Esophagus squamous epithelium (tissue), 5 donors: Measurements from ENCODE around the gene CXCR3. TPM values are rescaled to one million over a fixed set of nuclear protein-coding genes. Genes with fewer than 3 reads are reported as not detected.
"Not testable (repeated sequence)": the region's sequence is repeated elsewhere in the genome, so short reads cannot be mapped to it uniquely, and the experiment has no call there.

Experiments
- DNase-seq: peaks from one replicate; lab custom pipeline; 2025; lab: John Stamatoyannopoulos, UW
- H3K27ac ChIP-seq, 4 donors: fragments of 200-600 bp; sonication (generic); one replicate each; pipeline ENCODE4 v1.5.1; 2016 to 2019; ENCODE audit warnings: mild to moderate bottlenecking in 1 of 4
- H3K27me3 ChIP-seq, 4 donors: fragments of 200-600 bp; sonication (generic); 1 replicate in 3 of 4; 2 replicates in 1 of 4; pipeline versions ENCODE4 v1.5.1 to v1.6.0; 2017 to 2021; ENCODE audit warnings: antibody characterized with exemption in 1 of 4
- H3K36me3 ChIP-seq, 3 donors: fragments of 200-600 bp; sonication (generic); one replicate each; pipeline ENCODE4 v1.5.1; 2016 to 2019
- H3K4me1 ChIP-seq, 3 donors: fragments of 200-600 bp; sonication (generic); one replicate each; pipeline ENCODE4 v1.5.1; 2017 to 2019
- H3K4me3 ChIP-seq, 4 donors: fragments of 200-600 bp; sonication (generic); 1 replicate in 3 of 4; 2 replicates in 1 of 4; pipeline ENCODE4 v1.5.1; 2016 to 2019; ENCODE audit warnings: mild to moderate bottlenecking in 2 of 4, moderate library complexity in 1 of 4
- H3K9me3 ChIP-seq, 3 donors: fragments of 200-600 bp; sonication (generic); one replicate each; pipeline ENCODE4 v1.5.1; 2016 to 2019
- POLR2A ChIP-seq, 4 donors: fragments of 450-650 bp; IDR thresholded peaks; one replicate each; pipeline ENCODE4 v1.6.1; 2017; ENCODE audit warnings: antibody characterized with exemption in 4 of 4, mild to moderate bottlenecking in 4 of 4, moderate library complexity in 3 of 4
- WGBS, 2 donors: methylation state at CpG; one replicate each; pipeline ENCODE4 v1.1.5; 2018; 5-methylcytosine and 5-hydroxymethylcytosine counted together
- intact Hi-C: fragments of 100-400 bp; cut with DNase I; formaldehyde crosslinking; loops from one replicate; pipeline ENCODE4 v1.15.0; 2022
- total RNA-seq, 4 donors: library from RNA; depleted of rRNA; stranded (reverse); fragments of >200 nt; gene quantifications; one replicate each; pipeline ENCODE4 v1.1.0, GENCODE V29; 2016
- TF ChIP-seq, protein P1 (sequence below), 6 experiments: fragments of 450-650 bp in 4 of 6; fragments of 200-600 bp in 2 of 6; sonication (generic) in 2 of 6; IDR thresholded peaks; one replicate each; pipeline ENCODE4 v1.5.1; 2016 to 2019; ENCODE audit warnings: antibody characterized with exemption in 6 of 6, mild to moderate bottlenecking in 4 of 6, moderate library complexity in 4 of 6
- donor health status: DM: yes; HTN: yes; CAD: no.

The CXCR3 gene
- total RNA-seq, 4 donors from 2014 or later = 1.3 TPM; not detected in 3

DNA sequence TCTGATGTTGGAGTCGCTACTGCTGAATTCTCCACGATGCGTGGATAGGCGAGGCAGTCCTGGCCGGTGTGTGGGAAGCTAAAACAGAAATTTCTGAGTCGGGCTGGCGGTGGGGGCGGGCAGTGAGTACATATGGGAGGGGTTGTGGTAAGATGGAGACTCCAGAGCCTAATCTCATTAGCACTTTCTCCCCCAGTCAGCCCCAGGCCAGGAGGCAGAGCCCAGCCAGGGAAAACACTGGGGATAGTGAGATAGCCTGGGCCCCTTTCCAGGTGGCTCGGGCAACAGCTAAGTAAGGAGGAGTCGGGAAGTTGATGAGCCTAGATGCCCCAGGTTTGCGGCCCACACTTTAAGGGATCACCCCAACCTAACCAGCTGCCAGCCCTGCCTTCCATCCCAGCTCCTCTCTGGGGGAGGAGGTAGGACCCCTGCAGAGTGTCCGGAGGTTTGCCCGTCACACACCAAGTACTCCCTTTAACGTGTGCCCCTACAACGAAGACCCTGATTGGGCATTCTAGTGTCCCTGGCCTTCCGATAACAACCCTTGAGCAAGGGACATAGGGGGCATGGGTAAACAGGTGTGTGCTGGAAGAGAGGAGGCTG, 46.7 kb upstream of the CXCR3 start:
- 84% methylated on average over 14 of the region's 16 CpGs; no CpG with 5 or more reads in 1 of the 2 donors for WGBS, 2 donors
- Histone ChIP-seq H3K4me3 (no peak overlapping the region), H3K36me3 (no peaks in the 10 kb centered on the region), H3K27ac (no peak overlapping the region), H3K9me3 (no peaks in the 10 kb centered on the region), H3K4me1 (peaks cover 0 to 6% (median 0%) of the 10 kb centered on the region in 3 donors), H3K27me3 (no peaks in the 10 kb centered on the region)
- TF ChIP-seq, protein P1, sequence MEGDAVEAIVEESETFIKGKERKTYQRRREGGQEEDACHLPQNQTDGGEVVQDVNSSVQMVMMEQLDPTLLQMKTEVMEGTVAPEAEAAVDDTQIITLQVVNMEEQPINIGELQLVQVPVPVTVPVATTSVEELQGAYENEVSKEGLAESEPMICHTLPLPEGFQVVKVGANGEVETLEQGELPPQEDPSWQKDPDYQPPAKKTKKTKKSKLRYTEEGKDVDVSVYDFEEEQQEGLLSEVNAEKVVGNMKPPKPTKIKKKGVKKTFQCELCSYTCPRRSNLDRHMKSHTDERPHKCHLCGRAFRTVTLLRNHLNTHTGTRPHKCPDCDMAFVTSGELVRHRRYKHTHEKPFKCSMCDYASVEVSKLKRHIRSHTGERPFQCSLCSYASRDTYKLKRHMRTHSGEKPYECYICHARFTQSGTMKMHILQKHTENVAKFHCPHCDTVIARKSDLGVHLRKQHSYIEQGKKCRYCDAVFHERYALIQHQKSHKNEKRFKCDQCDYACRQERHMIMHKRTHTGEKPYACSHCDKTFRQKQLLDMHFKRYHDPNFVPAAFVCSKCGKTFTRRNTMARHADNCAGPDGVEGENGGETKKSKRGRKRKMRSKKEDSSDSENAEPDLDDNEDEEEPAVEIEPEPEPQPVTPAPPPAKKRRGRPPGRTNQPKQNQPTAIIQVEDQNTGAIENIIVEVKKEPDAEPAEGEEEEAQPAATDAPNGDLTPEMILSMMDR (IDR thresholded peaks at IDR 0.05) = no peak
- no peak for TF ChIP-seq POLR2A (IDR thresholded peaks at IDR 0.05)
- intact Hi-C loops = no loop called here
- no peak for DNase-seq

DNA sequence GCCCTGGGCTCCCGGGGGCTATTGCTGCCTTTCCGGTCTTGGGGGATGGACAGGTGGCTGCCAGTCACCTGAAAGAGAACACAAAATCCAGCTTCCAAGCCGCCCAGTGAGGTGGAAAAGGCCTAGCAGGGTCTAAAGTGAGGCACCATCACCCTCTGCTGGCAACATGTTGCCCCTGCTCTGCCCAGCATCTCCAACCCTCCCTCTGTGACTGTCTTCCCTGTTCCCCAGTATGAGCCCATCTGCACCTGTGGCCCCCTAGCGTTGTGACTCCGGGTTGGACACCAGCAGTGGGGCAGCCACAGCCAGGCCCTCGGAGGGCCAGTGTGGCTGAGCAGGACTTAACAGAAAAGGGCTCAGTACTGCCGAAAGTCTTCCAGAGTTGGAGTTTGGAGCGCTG, 45.9 kb upstream of the CXCR3 start:
- H3K36me3 ChIP-seq, H3K4me3 ChIP-seq, H3K9me3 ChIP-seq, H3K27me3 ChIP-seq, intact Hi-C loops, DNase-seq, H3K27ac ChIP-seq, H3K4me1 ChIP-seq: not testable (repeated sequence)
- 90 to 100% methylated on average over 1 to 2 of the region's 8 CpGs for WGBS, 2 donors
- TF ChIP-seq, protein P1 (IDR thresholded peaks at IDR 0.05) = peak in 1 of 6 experiments; percentile 26

DNA sequence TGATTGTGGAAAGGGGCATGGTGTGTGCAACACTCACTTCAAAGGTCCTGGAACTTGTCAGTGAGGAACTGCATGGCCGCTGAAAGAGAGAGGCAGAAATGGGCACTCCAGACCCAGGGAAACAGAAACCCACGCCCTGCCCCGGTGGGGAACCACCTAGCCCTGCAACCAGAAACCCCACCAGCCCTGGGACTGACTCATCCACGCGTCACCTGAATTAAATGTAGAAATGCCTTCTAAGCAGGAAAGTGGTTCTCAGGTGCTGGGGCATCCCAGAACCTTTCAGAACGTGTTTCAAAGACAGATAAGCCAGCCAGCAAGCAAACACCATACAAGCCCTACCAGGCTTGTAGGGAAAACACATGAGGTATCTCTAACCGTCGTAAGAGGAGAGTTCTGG, 44.9 kb upstream of the CXCR3 start:
- H3K27ac ChIP-seq, DNase-seq, H3K4me3 ChIP-seq, H3K4me1 ChIP-seq, H3K36me3 ChIP-seq, H3K27me3 ChIP-seq, intact Hi-C loops, H3K9me3 ChIP-seq: not testable (repeated sequence)
- WGBS, 2 donors = no CpG with 5 or more reads among the region's 8 CpGs

DNA sequence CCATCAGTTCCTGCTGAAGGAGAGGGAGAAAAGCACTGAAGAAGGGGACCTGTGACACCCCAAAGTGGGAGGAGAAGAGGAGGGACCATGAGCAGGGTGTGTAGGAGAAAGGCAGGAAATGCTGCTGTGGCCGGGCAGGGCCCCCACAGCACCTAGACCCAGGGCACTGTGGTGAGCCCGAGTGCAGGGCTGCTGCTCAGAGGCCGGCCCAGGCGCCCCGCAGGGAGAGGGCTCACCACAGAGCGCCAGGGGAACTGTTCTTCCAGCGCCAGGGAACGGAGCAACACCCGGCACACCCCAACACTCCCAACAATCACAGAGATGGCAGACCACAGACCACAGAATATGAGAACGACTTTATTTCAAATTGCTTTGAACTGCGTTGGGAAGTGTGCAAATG, 44.3 kb upstream of the CXCR3 start:
- intact Hi-C loops, H3K27me3 ChIP-seq, H3K9me3 ChIP-seq, H3K4me3 ChIP-seq, DNase-seq, H3K4me1 ChIP-seq, H3K36me3 ChIP-seq, H3K27ac ChIP-seq: not testable (repeated sequence)
- 39 to 55% methylated on average over 2 to 8 of the region's 11 CpGs for WGBS, 2 donors

DNA sequence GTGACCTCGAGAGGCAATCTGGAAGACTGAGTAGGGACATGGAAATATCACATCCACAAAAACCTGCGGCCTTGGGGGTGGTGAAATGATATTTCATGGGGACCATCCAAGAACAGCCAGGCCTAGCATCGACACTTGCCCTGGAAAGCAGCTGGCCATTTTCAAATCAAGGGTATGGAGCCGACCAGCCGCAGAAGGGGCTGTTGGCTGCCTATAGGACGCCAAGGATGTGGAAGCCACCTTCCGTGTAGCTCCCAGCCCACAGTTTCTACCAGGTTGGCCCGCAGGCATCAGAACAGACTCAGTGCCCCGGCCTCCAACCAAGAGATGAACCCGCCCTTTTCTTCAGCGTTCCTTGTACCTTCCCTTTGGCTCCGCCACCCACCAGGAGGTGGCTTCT, 43.6 kb upstream of the CXCR3 start:
- WGBS, 2 donors = 78 to 80% methylated on average over 1 to 3 of the region's 12 CpGs
- intact Hi-C loops = no loop called here
- H3K27me3 ChIP-seq = no peaks in the 10 kb centered on the region

More for the DNA sequence above, 43.6 kb upstream of the CXCR3 start:
- no peak overlapping the region for H3K27ac ChIP-seq
- DNase-seq = no peak
- H3K36me3 ChIP-seq = no peaks in the 10 kb centered on the region
- no peak overlapping the region for H3K4me3 ChIP-seq
- peaks cover 0 to 6% (median 0%) of the 10 kb centered on the region in 3 donors for H3K4me1 ChIP-seq
- TF ChIP-seq, protein P1 (IDR thresholded peaks at IDR 0.05) = no peak
- TF ChIP-seq POLR2A (IDR thresholded peaks at IDR 0.05) = no peak
- H3K9me3 ChIP-seq = no peaks in the 10 kb centered on the region
